ENCODE results near the gene FAM170B.

Gene FAM170B

GRCh38 chr10:49133706-49134248 is at the start of gene FAM170B:
FAM170B (minus strand) TSS chr10:49134021; CDS start chr10:49133918, 103 bp downstream.
- DNase-seq (ENCODE audit: low read depth in 1 of 2, low spot score in 1 of 2) = no peak

DNA sequence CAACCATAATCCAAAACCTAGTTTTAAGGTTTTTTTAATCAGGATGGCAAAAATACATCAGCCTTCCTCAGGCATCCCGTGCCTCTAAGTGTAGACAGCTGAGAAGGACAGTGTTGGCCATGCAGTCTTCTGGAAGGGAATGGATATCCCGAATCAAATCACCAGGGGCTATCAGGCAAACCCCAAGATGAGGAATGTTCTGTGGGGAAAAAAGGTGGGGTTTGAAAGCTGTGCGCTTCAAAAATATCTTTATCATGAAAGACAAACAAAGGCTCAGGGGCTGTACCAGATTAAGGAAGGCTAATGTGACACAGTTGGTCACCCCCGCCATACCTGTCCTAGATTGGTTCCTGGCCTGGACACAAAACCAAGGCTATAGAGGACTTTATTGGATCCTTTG is 49.0 kb upstream of the FAM170B start:
- no peak for DNase-seq (ENCODE audit: low read depth in 1 of 2, low spot score in 1 of 2)

GRCh38 chr10:49180444-49180860 is 46.6 kb upstream of the FAM170B start:
- no peak for DNase-seq (ENCODE audit: low read depth in 1 of 2, low spot score in 1 of 2)

DNA sequence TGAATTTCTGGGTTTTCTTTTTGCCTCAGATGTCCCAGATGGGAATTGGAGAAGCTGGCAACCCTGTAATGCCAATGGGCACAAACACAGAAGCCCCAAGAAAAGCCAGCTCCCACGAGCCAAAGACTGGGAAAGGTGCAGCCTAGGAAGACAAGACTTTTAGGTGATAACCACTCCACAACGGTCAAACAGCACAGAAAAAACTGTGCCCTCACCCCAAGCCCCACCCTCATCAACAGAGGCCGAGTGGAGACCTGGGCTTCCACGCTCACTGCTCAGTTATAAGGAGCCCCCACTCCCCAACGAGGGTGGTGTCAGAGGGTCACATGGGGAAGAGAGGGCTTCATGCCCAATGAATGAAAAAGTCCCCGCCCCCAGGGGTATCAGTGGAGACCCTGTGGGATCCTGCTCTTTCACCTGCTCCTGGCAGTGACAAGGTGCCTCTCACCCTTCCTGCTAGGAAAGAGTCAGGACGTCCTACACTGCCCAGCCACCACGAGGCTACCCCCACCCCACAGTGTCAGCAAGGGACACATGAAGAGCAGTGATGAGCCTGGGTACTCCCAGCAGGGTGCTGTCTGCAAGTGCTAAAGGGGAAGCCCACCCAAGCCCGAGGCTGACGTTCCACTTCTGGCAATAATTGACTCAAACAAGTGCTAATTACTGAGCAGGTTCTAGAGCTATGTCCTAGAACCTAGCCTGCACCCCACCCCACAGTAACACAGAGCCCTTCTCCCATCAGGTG is 46.0 kb upstream of the FAM170B start:
- DNase-seq (ENCODE audit: low read depth in 1 of 2, low spot score in 1 of 2) = no peak

DNA sequence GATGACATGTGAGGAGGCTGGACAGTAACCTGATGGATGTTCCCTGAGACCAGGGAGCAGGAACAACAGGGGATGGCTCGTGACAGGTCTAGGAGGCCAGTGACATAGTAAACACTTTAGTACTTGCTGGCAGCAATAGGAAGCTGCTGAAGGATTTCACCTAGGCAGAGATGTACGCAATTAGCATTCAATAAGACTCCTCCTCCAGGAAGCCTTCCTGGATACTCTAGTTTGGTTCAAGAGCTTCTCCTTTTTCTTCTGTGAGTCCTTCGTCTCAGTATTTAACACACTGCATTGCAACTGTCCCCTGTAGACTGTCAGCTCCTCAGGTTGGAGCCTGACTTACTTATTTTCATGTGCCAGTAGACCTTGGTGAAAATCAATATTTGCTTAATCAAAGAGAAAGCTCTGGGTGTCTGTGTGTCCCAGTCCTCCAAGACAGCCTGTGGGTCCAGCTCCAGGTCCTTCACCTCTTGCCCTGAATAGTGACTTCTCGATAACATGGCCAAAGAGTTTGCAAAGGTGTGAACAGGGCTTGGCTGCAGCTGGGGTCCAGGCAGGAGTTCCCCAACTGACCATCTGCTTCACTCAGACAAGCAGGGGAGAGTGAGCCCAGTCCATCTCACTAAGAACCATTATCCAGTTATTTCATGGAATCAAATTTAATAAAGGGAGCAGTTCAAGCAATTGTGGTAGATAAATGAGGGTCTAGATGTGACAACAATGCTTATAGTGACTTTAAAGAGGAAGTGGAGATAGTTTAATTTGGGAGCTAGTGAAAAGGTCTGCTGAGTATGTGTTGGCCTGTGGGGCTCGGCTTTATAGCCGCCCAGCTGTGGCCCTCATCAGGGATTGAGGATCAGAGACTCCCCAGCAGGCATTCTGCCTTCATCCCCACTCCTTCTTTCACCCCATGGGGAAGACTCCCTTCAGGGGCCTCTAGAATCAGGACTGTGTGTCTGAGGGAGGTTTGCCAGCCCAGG is 45.0 kb upstream of the FAM170B start:
- DNase-seq (ENCODE audit: low read depth in 1 of 2, low spot score in 1 of 2) = no peak

GRCh38 chr10:49177391-49178355 is 43.9 kb upstream of the FAM170B start:
- DNase-seq (ENCODE audit: low read depth in 1 of 2, low spot score in 1 of 2) = peak in 1 of 2 donors; percentile 45

GRCh38 chr10:49176310-49177268 is 42.8 kb upstream of the FAM170B start:
- DNase-seq (ENCODE audit: low read depth in 1 of 2, low spot score in 1 of 2) = no peak

- no peak for DNase-seq (ENCODE audit: low read depth in 1 of 2, low spot score in 1 of 2)
These were observed 41.9 kb upstream of the FAM170B start for GRCh38 chr10:49175587-49176309.

- DNase-seq (ENCODE audit: low read depth in 1 of 2, low spot score in 1 of 2) = no peak
These were observed 41.2 kb upstream of the FAM170B start for GRCh38 chr10:49174926-49175500.

- no peak for DNase-seq (ENCODE audit: low read depth in 1 of 2, low spot score in 1 of 2)
These were observed 40.6 kb upstream of the FAM170B start for GRCh38 chr10:49174261-49174925.

DNA sequence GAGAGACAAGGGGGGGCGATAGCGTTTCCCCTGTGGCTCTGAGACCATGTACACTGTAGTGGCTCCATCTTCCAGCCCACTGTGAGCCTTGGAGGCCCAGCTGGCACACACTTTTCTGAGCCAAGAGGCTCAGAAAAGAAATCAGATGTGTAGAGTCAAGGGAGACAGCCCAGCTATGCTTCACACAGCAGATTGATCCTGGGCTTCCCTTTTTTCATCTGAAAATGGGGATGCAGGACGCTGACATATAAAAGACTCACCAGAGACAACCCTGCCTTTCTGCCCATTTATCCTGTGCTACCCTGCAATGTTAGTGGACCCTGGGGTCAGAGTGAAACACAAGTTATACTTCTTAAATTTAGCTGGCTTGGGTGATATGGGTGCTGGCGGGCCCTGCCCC is 40.0 kb upstream of the FAM170B start:
- no peak for DNase-seq (ENCODE audit: low read depth in 1 of 2, low spot score in 1 of 2)

DNA sequence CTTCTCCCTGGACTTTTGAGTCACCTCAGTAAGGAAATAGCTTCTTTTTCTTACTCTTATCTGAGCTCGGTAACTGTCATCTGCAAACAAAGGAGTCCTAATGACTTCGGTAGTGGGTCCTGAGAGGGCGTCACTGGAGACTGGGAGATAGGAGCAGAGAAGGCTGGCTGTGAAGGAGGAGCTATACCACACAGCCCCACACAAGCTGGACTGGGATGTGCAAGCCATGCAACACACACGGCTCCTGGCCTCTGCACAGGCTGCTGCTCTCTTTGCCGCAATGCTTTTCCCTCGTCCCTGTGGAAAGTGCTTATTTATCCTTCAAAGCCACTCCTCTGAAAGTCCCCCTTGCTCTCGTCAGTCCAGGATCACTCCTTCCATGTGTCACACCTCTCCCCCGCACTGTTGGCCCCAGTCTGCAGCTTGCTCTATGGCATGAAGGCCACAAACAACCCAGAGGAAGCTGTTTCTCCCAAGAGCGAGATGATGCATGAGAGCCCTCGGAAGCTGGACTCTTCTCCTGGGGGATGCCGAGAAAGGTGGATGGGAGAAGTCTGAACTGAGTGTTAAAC is 39.5 kb upstream of the FAM170B start:
- DNase-seq (ENCODE audit: low read depth in 1 of 2, low spot score in 1 of 2) = no peak

- DNase-seq (ENCODE audit: low read depth in 1 of 2, low spot score in 1 of 2) = no peak
These were observed 38.9 kb upstream of the FAM170B start for GRCh38 chr10:49172777-49173132.

- DNase-seq (ENCODE audit: low read depth in 1 of 2, low spot score in 1 of 2) = no peak
These were observed 38.4 kb upstream of the FAM170B start for GRCh38 chr10:49172061-49172776.

DNA sequence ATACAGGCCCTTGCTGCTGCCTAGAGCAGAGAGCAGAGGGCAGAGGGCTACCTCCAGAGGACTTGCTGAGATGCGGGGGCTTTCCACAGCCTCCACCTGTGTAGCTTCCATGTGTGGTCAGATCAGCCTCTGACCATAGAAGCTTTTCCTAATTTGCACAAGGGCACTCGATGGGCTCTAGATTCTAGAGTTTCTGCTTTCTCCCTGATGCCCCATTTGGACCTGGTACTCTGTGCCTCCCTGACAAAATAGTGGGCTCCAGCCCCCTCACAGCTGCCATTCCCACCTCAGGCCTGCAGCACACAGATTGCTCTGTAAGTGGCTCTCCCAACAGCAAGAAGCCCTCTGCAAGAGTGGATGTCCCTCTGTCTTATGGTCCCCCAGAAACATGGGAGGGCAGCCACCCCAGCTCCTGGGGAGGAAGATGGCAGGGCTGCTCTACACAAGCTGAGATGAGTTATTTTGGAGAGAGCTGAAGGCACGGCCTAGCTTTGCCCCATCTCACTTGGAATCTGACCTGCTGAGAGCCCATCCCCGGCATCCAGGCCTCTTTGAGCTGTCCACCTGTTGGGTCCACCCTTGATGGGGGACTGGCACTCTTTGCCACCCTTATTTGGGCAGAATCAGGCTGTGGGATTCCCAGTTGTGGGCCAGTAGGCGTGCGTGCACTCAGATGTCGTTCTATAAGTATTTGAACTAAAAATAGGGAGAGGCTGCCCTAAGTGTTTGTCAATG is 37.7 kb upstream of the FAM170B start:
- DNase-seq (ENCODE audit: low read depth in 1 of 2, low spot score in 1 of 2) = no peak

DNA sequence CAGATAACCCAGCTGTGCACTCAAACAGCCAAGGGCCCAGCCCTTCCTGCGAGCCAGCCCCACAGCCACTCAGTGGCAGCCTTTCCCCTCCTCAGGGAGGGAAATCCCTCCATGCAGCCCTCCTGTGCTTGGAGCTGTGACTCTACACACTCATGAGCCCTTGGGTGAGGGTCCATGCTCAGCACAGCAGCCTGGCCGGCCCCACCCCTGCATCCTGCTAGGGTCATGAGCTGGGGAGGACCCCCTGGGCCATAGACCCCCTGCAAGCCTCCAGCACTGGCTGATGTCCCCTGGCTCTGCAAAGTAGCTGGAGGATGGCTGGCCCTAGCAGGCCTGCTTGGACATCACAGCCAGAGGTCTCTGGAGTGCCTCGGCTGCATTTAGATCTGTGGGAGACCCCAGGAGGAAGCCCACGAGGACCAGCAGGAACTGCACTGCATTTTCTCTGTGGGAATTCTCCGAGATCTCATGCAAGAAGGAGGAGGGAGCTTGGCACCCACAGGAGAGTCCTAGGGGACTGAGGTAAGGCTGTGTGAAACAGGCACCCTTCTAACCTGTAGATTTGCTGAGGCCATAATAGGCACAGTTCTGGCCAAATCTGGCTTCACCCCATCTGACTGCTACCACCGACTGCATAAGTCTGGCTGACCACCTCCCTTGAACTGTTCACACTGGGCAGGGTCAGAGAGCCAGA is 37.0 kb upstream of the FAM170B start:
- DNase-seq (ENCODE audit: low read depth in 1 of 2, low spot score in 1 of 2) = no peak

All from activated CD4-positive, alpha-beta T cell treated with anti-CD3 and anti-CD28 coated beads, Interleukin-2, amount 50 U/mL, for 24 hours (primary cell).